Skin epidermis (tissue), 12 donors: ENCODE results near the gene SCUBE2.

ENCODE experiments used
- H3K27ac ChIP-seq, 21 experiments: fragments of 200-600 bp; sonication (generic) in 11 of 21; one replicate each; pipeline ENCODE4 v1.5.0; 2020; ENCODE audit warnings: mild to moderate bottlenecking in 3 of 21, inconsistent platforms in 2 of 21, moderate library complexity in 2 of 21
- H3K4me3 ChIP-seq, 7 experiments: fragments of 200-600 bp; sonication (generic) in 2 of 7; one replicate each; pipeline ENCODE4 v1.5.0; 2020; ENCODE audit warnings: inconsistent platforms in 2 of 7, mild to moderate bottlenecking in 2 of 7, moderate library complexity in 1 of 7

SCUBE2 gene

GRCh38 chr11:9057007-9057406, 34.4 kb downstream of the SCUBE2 start:
- Histone ChIP-seq H3K4me3 (no peak overlapping the region), H3K27ac (no peak overlapping the region)

DNA sequence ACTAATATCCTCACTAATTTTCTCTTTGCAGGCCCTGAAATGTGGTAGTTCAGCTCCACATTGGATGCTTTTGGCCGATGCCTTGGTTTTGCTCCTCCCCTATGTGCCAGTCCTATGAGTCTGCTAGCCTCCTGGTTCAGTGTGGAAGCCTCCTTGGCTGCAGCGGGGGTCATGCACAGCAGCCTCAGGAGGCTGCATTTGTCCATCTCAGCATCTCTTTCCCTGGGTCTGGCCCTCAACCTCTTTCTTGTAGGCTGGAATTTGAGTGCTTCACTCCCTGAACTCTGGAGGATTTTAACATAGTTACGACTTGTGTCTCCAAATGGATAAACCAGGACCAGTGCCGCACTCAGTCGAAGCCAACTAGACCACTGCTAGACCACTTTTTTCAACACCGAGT, 34.9 kb downstream of the SCUBE2 start:
- no peak overlapping the region for H3K4me3 ChIP-seq
- no peak overlapping the region for H3K27ac ChIP-seq

- Histone ChIP-seq H3K4me3 (no peak overlapping the region), H3K27ac (peak overlapping the region in 1 of 21 experiments; percentile 27)
These were observed 37.9 kb downstream of the SCUBE2 start for GRCh38 chr11:9053316-9054035.

DNA sequence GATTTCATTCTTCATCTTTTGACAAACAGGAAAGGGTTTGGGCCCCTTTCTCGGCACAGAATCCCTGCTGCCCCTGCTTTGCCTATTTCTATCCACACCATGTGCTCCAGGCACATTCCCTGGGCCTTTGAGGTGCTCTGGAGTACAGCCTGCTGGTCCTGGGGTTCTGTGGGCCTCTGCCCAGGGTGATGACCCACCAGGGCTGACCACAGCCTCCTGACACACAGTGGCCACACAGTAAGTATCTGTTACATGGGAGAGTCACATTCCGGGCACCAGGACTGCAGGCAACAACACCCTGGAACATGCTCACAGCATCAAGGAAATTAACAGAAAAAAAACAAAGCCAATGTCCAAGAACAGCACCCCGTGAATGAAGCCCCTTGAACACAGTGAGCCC, 39.1 kb downstream of the SCUBE2 start:
- Histone ChIP-seq H3K4me3 (no peak overlapping the region), H3K27ac (no peak overlapping the region)

DNA sequence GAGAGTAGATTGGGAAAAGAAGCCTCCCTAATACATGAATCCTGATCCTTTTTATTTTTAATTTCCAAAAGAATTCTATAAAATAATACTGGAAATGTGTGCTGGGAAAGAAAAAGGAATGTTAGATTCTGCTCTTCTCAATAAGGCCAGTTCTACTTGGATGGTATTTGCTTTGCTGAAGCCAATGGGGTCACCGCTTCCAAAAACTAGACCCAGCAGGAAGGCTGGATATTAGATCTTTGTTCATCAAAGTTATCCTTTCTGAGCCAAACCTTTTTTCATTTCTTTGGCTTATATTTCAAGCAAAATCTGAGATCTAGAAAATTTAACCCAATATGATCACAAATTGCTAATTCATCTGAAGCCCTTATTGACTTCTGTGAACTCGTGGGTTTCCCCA, 41.4 kb downstream of the SCUBE2 start:
- no peak overlapping the region for H3K4me3 ChIP-seq
- H3K27ac ChIP-seq: no peak overlapping the region

DNA sequence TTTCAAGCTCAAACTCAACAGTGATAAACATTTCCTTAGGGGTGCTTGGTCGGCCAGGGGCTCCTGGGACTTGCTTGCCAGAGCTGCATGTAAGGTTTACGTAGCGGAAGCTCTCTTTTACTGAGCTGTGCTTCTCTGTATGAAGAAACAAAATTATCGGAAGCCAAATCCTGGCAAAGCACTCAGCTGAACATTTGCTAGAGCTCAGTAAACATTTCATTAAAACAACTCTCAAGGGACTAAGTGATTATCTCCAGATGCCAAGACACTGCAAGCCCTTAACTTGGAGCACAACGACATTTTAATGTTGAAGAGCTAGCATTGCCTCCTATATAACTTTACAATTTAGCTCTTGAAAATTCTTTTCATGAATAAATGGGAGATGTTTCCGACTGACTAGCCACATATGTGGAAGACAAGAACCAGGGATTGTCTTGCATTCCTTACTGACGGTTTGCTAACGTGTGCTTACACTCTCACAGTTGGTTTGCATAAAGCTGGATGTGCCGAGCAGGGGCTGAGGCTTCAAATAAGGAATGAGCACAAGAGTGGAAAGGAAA, 43.4 kb downstream of the SCUBE2 start:
- H3K27ac ChIP-seq: peak overlapping the region in 2 of 21 experiments; percentile 29 to 57
- H3K4me3 ChIP-seq: no peak overlapping the region

- H3K27ac ChIP-seq: peak overlapping the region in 1 of 21 experiments; percentile 48
- H3K4me3 ChIP-seq: no peak overlapping the region
These were observed 44.9 kb downstream of the SCUBE2 start for GRCh38 chr11:9046481-9046880.

DNA sequence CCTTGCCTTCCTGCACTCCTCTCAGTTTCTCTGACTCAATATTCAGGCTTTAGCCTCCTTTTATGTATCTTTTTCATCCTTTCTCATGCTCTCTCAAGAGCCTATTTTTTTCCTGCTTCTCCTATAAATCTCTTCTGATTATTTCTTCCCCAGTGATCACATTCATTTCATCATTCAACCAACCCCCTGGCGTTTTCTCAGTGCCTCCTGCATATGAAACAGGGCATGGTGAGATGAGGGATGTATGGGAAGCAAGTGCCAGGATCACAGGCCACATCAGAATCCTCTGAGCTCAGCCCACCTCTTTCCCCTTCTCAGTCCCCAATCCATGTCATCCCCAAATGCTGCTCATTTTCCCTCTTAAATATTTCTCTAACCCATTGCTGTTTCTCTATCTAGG, 48.9 kb downstream of the SCUBE2 start:
- Histone ChIP-seq H3K27ac (no peak overlapping the region), H3K4me3 (no peak overlapping the region)

GRCh38 chr11:9041747-9042146, 49.7 kb downstream of the SCUBE2 start:
- no peak overlapping the region for H3K27ac ChIP-seq

DNA sequence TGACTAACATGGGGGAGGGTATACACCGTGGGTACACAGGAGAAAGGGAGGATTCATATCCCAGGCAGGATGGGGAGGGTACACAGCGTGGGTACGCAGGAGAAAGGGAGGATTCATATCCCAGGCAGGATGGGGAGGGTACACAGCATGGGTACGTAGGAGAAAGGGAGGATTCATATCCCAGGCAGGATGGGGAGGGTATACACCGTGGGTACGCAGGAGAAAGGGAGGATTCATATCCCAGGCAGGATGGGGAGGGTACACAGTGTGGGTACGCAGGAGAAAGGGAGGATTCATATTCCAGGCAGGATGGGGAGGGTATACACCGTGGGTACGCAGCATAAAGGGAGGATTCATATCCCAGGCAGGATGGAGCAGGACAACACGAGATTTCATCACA, 51.0 kb downstream of the SCUBE2 start:
- Histone ChIP-seq H3K4me3 (no peak overlapping the region), H3K27ac (no peak overlapping the region)

More at GRCh38 chr11:9041747-9042146, 49.7 kb downstream of the SCUBE2 start:
- H3K4me3 ChIP-seq: no peak overlapping the region

GRCh38 chr11:9039863-9040262, 51.5 kb downstream of the SCUBE2 start:
- H3K4me3 ChIP-seq: no peak overlapping the region
- no peak overlapping the region for H3K27ac ChIP-seq

- Histone ChIP-seq H3K4me3 (no peak overlapping the region), H3K27ac (peak overlapping the region in 1 of 21 experiments; percentile 53)
These were observed 52.2 kb downstream of the SCUBE2 start for GRCh38 chr11:9039198-9039597.

GRCh38 chr11:9038541-9038940, 52.9 kb downstream of the SCUBE2 start:
- Histone ChIP-seq H3K4me3 (no peak overlapping the region), H3K27ac (peak overlapping the region in 2 of 21 experiments; percentile 23 to 53)

- H3K4me3 ChIP-seq: no peak overlapping the region
- peak overlapping the region in 1 of 21 experiments; percentile 23 for H3K27ac ChIP-seq
These were observed 53.4 kb downstream of the SCUBE2 start for GRCh38 chr11:9037963-9038362.

DNA sequence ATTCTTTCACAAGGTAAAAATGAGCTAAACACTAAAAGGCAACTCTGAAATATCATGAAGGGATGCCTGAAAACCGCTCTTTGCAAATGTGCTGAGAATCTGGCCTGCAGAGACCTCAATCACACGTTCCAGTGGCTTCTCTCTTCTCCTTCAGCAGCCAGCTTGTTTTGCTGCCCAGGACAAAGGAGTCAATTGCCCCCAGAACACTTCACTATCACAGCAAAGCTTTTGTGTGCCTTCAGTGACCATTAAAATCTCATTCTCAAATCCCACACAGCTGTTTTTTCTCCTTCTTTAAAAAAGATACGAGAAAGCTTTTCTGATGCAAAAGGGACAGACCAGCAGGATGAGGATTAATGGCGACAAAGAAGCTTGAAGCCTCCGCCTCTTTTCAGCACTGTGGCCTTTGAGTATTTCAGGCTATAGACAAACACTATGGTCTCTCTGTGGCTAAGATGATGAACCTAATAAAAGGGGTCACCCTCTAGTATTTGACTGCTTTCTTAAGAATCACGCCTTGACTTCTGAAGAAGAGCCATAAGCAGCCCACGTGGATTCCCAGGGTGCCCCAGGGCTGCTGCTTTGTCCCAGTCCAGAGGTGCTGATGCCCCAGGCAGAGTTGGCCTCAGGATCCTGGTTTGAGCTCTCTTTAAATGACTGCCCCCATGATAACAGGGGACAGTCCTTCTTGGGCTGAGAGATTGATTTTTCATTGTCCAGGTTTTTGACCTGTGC, 54.2 kb downstream of the SCUBE2 start:
- Histone ChIP-seq H3K4me3 (no peak overlapping the region), H3K27ac (no peak overlapping the region)

DNA sequence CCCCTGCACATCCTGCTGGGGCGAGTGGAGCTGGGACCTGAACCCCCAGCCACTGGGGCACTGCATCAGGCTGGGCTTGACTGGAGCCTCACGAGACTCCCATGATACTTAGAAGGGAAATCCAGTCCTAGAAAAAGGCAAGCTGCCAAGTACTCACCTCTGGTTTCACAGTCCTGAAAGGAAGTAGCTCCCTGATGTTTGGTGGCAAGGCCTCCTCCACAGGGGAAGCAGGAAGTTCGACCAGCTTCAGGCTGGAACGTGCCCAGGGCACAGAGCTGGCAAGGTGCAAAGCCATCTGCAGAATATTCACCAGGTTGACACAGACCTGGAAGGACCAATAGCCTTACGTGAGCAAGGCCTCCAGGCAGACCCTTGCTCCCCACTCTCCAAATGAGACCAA, 60.8 kb downstream of the SCUBE2 start:
- H3K4me3 ChIP-seq: no peak overlapping the region

DNA sequence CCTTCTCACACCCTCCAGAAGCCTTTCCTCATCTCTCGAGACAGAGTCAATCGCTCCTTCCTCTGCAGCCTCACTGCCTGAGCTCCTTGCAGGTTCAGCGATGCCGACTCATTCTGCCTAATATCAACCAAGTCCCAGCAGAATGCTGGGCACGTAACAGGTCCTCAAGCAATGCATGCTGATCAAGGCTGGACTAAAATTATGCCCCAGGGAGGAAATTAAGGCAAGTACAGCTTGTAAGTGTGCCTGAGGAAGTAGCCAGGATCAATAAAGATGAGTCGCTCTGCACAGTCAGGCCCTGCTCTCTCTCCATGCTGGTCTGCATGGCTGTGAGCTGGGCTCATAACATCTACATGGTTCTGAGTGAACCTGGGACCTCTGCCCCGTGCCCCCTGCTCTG, 62.0 kb downstream of the SCUBE2 start:
- Histone ChIP-seq H3K27ac (no peak overlapping the region), H3K4me3 (no peak overlapping the region)

More for the DNA sequence above, 60.8 kb downstream of the SCUBE2 start:
- no peak overlapping the region for H3K27ac ChIP-seq

- no peak overlapping the region for H3K4me3 ChIP-seq
- no peak overlapping the region for H3K27ac ChIP-seq
These were observed 62.8 kb downstream of the SCUBE2 start for GRCh38 chr11:9028581-9028980.

DNA sequence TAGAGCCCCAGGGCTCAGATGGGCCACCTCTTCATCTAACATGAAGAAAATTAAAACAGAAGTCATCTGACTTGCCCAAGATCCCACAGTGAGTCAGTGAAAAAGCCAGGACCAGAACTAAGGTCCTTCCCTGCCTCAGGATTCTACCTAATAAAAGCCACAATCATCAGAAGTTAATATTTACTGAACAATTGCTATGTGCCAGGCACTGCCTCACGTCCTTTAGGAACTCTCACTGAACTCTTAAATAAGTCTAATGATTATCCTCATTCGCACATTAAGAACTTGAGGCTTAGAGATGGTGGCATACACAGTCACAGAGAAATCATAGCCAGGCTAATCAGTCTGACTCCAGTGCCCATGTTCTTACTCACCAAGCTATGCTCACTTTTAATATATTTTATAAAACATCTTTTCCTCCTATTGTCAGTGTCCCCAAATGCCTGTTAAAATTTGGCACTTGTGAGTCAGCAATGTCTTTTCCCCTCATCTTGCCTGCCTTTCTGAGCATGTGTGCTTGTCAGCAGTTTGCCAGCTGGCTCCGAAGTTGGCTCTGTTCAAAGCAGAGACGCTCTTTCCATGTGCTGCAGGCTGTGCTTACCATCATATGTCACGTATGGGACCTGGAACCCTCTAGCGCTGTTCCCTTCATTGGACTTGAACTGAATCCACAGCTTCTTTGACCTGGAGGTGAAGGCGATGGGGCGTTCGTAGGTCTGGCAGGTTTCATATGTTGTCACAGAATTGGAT, 66.1 kb downstream of the SCUBE2 start:
- H3K27ac ChIP-seq: no peak overlapping the region
- no peak overlapping the region for H3K4me3 ChIP-seq

DNA sequence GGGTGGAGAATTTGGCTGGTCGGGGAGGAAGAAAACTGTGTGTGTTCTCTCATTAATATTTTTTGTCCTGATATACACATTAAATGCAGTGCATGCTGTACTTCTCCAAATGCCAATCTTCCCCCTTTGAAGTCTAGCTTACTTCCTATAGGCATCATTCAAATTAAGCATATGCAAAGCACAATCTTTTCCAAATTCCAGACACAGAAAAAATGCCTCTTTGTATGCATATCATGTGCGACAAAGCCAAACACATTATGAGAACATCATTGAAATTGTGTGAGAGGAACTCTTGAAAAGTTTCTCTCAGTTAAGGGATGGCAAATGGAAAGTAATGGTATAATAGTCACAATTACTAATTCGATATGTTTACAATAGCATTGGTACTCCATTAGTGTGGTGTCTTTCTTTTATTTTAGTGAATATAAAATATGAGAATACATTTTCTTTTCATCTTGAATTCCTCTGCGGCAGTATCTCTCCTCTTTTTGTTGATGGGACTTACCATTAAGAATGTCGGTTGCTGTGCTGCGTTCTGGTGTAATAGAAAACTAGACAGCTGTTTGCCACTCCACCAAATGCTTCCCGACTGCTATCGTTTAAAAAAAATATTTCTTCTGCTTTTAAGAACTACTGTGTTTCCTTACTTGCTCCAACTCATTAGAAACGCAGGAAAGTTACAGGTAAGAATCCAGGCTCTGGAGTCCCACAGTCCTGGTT, 68.3 kb downstream of the SCUBE2 start:
- H3K4me3 ChIP-seq: no peak overlapping the region

More for the DNA sequence above, 68.3 kb downstream of the SCUBE2 start:
- H3K27ac ChIP-seq: no peak overlapping the region
